GM19372 (cell line): ENCODE measurements around the gene WDR4.
"Not testable (repeated sequence)": the region's sequence is repeated elsewhere in the genome, so short reads cannot be mapped to it uniquely, and the experiment has no call there.

Source experiments
- ATAC-seq: cut with Tn5 transposase; IDR thresholded peaks from one replicate; pipeline ENCODE4 v1.9.1; 2021; ENCODE audit warnings: mild to moderate bottlenecking, low read depth, moderate library complexity; ENCODE audit not compliant: unreplicated experiment

WDR4 gene

GRCh38 chr21:42829417-42829816 lies 49.9 kb downstream of the WDR4 start:
- ATAC-seq, result no peak

DNA sequence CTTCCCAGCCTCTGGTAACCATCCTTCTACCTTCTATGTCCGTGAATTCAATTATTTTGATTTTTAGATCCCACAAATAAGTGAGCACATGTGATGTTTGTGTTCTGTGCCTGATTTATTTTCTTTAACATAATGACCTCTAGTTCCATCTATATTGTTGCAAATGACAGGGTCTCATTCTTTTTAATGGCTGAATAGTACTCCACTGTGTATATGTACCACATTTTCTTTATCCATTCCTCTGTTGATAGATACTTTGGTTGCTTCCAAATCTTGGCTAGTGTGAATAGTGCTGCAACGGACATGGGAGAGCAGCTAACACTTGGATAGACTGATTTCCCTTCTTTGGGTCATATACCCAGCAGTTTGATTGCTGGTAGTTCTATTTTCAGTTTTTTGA lies 51.8 kb downstream of the WDR4 start:
- no peak for ATAC-seq

GRCh38 chr21:42820616-42821465 lies 58.5 kb downstream of the WDR4 start:
- no peak for ATAC-seq

GRCh38 chr21:42819861-42820615 lies 59.3 kb downstream of the WDR4 start:
- ATAC-seq, result no peak

DNA sequence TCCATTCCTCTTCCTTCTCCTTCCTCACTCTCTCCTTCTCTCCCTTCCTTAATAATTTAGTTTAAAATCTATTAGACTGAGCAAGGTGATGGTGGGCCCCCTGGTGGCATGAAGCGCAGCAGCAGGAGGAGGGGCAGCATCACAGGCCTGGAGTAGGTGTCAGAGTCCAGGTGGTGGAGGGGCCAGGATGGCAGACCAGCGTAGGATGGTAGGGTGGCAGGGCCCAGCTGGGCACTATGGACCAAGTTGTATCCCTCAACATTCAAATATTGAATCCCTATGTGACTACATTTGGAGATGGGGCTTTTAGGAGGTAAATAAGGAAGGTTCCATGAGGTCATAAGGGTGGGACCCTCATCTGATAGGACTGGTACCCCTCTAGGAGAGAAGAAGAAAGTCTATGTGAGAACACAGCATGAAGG lies 61.0 kb downstream of the WDR4 start:
- ATAC-seq, result no peak

DNA sequence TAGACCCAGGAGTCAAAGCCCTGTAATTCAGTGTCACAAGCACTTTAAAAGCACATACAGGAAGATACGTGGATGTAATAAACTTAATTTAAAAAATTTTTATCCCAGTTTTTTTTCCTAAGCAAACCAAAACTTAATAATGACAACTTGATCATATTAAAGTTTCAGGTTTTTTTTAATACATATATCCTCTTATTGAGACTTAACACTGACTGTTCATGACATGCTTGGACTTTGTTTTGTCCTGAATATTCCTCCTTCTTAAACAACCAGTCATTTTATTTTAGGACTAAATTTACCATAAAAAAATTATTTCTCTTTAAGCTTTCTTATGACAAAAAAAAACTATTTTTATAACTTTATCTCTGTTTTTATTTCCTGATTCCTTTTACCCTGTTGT lies 64.1 kb downstream of the WDR4 start:
- no peak for ATAC-seq

DNA sequence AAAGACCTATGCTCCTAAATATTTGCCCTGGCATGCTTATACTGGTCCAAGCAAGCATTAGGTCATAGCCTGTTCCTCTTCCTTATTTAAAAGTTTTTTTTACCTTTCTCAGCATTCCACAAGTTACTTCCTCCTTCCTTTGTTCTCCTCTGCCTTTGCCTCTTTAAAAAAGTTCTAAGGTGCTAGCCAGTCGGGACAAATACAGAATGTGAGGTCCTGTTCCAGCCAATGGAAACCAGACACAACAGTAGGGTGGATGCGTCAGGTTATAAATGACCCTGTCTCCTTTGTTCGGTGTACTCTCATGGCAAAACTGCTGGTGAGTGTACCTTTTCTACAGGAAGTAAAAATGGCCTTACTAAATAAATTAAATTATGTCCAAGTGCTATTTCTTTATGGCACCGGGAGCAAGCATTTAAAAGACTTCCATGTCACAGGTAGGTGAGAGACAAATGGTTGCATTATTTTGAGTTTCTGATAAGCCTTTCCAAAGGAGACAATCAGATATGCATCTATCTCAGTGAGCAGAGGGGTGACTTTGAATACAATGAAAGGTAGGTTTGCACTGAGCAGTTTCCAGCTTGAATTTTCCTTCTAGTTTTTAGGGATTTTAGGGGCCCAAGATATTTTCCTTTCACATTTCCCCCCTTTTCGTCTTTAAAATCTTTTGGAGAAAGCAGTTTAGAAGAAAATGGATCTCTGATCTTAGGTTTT lies 66.7 kb downstream of the WDR4 start:
- not testable (repeated sequence) for ATAC-seq

- no peak for ATAC-seq
These were observed 67.4 kb downstream of the WDR4 start for GRCh38 chr21:42811960-42812359.

- ATAC-seq, result no peak
These were observed 69.5 kb downstream of the WDR4 start for GRCh38 chr21:42809577-42810475.

GRCh38 chr21:42809171-42809570 lies 70.2 kb downstream of the WDR4 start:
- ATAC-seq, result no peak

DNA sequence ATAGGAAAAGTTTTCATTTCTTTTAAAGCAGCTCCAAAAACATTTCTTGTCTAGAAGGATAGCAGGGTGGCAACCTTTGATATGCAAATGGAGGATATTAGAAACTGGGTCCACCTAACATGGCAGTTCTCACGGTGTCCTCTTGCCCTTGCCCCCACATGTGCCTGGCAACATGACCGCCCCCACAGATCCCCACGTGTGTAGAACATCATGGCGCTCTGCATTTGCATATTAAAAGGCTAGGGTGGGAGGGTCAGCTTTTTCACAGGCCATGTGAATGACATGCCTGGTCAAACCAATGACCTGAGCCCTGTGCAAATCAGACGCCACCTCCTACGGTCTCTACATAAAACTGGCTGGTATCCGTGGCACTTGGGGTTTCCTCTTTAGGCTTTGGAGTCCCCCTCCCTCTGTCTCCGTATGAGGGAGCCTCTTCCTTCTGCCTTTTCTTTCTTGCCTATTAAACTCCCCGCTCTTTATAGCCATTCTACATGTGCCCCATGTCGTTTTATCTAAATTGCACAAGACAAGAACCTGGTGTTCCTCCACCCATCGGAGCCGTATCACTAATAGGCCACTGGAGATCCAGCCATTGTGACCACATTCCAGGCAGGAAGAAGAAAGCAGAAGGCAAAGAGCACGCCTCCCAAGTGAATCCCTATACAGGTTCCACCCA lies 71.3 kb downstream of the WDR4 start:
- ATAC-seq, result no peak

GRCh38 chr21:42807293-42807895 lies 71.9 kb downstream of the WDR4 start:
- ATAC-seq, result not testable (repeated sequence)

DNA sequence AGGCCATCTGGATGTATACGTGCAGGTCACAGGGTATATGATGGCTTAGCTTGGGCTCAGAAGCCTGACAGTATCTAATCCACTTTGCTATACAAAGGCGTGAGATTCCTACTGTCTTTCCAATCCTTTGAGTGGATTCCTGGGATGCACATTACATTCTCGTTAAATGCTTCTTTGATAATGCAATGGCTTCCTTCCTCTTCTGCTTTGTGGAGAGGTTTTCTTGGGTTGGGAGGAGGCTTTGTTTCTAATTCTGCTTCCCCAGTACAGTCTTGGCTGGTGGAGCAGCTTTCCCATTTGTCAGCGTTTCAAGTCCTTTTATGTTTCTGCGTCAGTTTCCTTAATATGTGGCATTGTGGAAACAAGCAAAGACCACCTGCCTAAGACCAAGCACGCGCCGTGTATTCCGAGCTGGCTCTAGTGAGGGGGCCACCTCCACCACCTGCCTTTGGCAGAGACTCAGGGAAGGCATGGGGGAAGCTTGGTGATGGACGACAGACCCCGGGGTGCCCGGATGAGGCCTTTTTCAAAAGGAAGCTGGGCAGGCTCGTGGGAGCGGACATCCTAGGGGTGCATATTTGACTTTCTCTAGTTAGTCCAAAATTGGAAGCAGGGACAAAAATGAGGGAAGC lies 72.7 kb downstream of the WDR4 start:
- ATAC-seq, result no peak

DNA sequence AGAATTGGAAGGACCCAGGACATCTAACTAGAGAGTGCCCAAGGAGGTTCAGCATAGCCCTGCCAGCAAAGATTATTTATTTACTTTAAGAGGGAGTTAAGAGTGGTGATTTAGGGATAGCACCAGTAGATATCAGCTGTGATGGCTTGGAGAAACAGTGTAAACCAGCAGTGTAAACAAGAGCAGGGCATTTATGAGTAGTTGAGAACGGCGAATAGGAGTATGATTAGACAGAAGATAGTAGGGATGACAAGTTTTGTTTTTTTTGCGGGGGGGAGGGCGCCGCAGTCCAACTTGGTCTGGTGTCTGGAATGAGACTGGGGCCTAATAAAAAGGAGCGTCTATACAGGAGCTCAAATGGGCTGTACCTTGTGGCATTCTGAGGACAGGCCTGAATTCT lies 77.7 kb downstream of the WDR4 start:
- ATAC-seq, result not testable (repeated sequence)

GRCh38 chr21:42799948-42800347 lies 79.4 kb downstream of the WDR4 start:
- ATAC-seq, result no peak

GRCh38 chr21:42799516-42799915 lies 79.8 kb downstream of the WDR4 start:
- no peak for ATAC-seq
